EL (cell line): ENCODE measurements around the gene MAP2K5.

Experiments
- DNase-seq: peaks from one replicate; pipeline ENCODE4 v3.0.0-alpha.2; 2016

Gene MAP2K5

DNA sequence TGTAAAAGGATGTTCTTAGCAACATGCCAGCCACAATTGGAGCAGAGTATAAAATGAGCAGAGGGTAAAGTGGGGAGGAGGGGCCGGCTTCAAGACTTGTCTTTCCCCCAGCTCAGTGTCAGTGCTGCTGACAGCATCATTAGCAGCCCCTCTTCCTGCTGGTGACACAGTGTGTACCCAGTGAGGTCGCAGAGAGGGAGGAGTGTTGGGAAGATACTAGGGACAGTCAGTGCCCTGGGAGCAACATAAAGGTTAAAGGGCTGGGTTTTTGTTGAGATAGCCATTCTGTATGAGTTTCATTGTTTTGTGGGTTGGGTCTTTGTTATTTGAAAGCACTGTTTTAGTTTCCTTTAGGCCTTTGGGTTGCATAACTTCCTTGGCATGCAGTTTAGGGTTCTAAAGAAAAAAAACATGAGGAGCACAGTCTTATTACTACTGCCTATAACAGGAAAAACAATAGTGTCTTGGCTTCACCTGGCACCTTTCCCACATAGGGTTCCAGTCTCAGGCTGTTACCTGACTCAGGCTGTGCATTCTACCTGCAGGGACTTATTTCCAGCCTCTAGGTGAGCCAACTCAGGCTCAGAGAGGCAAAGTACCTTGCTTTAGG lies 188.7 kb downstream of the MAP2K5 start:
- no peak for DNase-seq

- no peak for DNase-seq
Measured at GRCh38 chr15:67732164-67732563, 189.7 kb downstream of the MAP2K5 start.

DNA sequence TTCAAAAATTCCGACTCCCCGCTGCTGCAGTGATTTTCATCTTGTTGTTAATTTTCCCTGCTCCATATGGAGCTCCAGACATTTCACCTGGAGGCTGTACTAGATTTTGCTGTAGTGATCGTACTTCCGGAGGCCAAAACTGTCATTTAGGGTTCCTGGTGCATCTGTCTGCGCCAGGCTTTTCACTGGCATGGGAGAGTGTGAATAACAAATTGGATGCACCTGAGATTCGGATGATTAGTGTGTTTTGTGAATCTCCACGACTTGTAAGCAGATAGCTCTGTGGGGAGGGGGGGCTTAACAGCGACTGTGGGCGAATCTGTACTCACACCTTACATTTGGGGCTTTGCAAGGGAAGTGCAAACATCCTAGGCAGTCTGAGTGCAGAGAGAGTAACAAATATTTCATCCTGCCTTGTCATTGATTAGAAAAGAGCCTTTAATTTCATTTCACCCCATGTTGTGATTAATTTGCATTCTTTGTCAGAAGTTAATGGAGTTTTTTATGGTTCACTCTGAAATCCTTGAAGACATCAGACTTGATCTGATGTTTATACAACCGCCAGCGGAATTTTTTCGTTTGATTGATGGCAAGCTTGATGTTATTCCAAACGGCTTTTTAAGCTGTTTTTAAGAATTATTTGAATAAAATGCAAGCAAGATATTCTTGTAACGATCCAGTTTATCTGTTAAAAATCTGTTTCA lies 190.3 kb downstream of the MAP2K5 start:
- DNase-seq = no peak

DNA sequence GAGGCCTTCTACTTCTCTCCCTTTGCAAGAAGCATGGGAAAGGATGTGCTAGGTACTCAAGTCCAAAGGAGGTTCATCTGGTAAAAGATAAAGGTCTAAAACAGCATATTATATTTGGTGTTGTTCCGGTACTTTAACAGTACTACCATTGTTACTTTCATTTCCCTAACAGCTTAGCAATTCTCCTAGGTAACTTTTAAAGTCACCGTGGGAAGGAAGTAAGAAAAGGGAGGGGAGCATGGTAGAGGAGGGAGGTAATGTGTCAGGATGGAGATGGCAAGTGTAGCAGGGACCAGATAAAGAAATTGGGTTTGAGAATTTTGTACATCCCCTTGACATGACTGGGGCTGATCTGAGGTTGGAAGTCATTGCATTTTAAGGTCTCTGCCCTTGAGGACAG lies 193.4 kb downstream of the MAP2K5 start:
- DNase-seq = no peak

- DNase-seq = no peak
Measured at GRCh38 chr15:67736810-67737209, 194.3 kb downstream of the MAP2K5 start.

- DNase-seq = no peak
Measured at GRCh38 chr15:67738056-67738455, 195.6 kb downstream of the MAP2K5 start.

DNA sequence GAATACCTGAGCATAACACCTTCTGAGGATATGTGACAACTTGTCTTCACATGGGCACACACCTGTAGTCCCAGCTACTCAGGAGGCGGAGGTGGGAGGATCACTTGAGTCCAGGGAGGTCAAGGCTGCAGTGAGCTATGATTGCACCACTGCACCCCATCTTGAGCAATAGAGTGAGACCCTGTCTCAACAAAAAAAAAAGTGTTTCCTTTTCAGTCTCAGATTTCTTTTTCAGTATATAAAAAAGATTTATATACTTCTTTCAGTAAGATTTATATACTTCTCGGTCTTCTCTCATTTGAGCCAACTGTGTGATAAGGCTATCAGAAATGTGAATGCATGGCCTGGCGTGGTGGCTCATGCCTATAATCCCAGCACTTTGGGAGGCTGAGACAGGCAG lies 197.9 kb downstream of the MAP2K5 start:
- DNase-seq = no peak

DNA sequence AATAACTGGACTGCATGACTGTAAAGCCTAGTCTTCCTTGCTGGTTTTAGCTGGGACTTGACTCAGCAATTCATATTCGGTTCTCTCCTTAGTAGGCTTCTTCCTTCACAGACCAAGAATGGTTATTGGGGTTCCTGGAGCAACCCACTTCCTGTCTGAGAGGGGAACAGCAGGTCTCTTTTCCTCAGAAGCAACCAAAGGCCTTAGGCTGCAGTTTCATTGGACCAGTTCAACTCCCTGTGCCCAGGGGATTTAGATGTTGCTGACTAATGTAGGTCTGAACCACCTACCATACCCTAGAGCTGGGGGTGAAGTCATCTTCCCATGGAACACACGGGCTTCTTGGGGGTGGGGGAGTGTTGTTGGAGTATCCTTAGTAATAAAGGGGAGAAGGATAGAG lies 198.8 kb downstream of the MAP2K5 start:
- DNase-seq = peak; percentile 15

DNA sequence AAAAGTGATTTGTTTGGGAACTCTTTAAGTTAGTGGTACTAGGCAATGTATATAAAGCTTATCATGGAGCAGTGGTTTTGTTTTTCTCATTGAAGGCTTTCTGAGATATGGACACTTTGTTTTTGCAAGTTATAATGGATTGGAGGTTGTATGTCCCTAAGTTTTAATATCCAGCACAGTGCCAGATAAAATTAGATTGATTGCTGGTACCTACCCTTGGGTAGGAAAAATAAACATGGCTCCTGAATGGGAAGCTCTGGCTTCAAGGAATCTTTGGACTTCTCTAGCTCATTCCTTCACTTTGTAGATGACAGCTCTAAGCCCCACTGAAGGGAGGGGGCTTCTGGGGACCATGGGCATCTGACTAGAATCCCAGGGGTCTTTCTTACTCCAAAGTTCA lies 201.1 kb downstream of the MAP2K5 start:
- DNase-seq = no peak

DNA sequence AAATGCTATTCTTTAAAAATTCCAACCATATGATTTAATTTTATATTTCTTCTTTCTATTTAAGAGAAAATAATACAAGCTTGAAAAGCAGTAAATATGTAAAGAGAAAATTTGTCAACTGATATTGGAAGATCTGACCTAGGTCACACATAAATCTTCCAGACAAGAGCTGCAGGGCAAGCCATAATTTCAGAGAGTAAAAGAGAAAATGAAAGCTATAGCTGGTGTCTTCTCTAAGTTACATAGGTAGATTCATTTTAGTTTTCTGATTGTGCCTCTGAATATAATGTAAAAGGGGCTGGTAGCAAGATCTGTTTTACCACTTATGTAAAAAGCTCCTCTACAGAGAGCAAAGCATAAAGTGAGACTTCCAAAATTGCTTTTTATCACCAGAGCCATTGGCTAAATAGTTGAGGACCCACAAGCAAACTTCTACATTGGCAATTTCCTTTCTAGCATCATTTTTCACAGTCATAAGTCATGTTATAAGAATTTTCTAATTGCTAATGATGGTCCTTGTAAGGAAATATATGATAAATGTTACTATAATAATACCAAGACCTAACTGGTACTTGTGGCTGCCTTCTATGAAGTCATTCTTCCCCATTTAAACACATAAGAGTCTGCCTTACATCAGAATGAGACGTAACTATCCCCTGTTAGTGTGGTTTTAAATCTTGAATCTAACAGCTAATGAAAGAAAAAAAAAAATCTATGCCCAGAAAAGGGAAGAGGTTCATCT lies 202.0 kb downstream of the MAP2K5 start:
- DNase-seq = no peak

DNA sequence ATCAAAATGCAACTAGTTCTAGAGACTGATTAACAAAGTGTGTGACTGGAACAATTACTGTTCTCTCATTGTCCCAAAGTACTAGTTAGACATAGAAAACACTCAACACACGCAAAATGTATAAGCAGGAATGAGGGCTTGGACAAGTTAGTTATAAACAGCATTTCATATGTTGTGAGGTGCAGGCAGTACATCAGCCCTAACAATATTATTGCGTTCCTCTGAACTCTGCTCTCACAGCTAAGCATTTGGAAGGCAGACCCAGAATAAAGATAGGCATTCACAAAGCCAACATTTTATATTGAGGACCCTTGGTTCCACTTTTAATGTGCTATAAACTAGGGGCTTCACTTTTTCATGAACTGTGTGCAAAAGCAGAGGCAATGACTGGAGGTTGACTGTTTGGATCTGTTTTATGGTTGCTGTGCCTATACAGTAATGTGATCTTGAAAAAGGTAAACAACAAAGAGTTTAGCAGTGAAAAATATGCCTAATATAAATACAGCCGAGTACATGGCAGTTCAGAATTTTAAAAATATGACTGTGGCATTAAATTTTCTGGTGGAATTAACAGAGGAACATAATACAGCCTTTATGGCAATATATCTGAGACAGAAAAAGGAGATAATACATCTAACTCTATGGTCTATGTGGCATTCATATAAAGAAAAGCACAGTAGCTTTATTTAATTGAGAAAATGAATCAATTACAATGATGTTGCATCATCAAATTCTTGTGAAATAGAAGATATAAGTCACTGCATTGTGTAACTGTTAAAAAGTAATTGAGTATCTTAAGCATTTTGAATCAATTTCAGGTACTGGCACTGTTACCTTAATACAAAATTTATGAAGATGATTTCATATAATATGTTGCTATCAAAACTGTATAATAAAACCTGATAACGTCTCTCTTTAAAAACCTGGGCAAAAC lies 202.8 kb downstream of the MAP2K5 start:
- DNase-seq = no peak

DNA sequence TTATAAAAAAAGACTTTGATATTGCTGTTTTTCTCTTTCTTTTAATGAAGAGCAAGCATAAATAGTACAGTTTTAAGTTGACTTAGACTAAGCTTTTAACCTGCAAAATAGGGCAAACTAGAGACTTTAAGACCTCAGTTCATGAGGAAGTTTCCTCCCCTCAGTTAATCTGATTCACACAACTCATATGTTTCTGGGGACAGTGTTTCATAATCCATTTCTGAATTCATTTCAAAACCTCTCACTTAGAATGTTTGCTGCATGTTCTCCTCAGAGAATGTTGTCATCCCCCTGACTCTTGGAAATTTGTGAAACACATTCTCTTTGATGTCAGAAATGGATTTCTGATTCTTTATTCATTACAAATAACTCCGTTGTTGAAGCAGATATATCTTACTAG lies 203.5 kb downstream of the MAP2K5 start:
- DNase-seq = peak; percentile 2

GRCh38 chr15:67746450-67746849 lies 203.9 kb downstream of the MAP2K5 start:
- DNase-seq = no peak

- DNase-seq = no peak
Measured at GRCh38 chr15:67747921-67748320, 205.4 kb downstream of the MAP2K5 start.

DNA sequence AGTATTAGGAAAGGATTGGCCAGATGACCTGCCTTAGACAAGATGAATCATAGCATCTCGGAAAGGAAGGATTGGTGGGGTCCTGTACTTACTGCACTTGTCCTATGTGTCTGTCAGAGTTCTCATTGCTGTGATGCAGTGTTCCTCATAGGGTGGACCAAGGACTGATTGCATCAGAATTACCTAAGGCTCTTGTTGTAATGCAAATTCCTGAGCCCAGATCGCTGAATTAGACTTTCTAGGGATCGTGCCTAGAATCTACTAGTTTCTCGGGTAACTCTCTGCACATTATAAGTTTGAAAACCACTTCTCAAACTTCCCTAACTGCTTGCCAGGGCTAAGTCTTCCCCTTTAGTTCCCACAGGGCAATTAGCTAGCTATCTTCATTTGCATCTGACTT lies 207.9 kb downstream of the MAP2K5 start:
- no peak for DNase-seq

- no peak for DNase-seq
Measured at GRCh38 chr15:67753891-67754290, 211.4 kb downstream of the MAP2K5 start.

- no peak for DNase-seq
Measured at GRCh38 chr15:67755264-67755663, 212.8 kb downstream of the MAP2K5 start.

DNA sequence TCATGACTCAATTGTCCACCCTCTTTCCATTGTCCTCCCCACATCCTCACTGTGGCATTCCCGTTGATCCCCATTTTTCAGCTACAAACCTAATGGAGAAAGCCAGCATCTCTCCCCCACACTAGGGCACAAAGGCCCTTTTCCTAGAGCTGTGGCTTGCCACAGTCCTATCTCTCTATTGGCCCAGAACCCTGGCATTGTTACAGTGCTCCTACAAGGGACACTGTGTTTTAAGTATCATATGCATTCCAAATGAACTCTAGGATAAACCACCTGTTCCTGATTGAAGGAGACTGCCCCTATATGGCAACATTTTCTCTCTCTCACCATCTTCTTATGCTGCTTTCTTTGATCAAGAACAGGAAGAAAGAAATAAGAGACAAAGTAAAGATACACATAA lies 213.4 kb downstream of the MAP2K5 start:
- DNase-seq = no peak

GRCh38 chr15:67758619-67759300 lies 216.3 kb downstream of the MAP2K5 start:
- no peak for DNase-seq

- no peak for DNase-seq
Measured at GRCh38 chr15:67760901-67761300, 218.4 kb downstream of the MAP2K5 start.

DNA sequence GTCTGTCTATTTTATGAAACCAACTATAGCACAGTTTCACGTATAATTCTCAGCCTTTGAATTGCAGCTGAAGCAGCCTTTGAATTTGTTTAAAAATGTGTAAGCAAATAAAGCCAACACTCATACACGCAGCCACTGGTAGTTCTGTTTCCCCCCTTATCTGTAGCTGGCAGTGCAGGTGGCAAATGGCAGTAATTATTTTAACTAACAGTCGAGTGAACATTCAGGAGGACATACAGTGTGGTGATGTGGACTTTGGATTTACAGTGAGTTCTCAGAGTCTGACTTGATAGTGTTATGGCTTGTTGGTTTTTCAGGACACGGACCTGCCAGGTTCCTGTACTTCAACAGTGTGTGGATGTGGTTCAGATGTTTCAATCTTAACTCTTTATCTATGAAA lies 218.8 kb downstream of the MAP2K5 start:
- no peak for DNase-seq

- DNase-seq = peak; percentile 3
Measured at GRCh38 chr15:67762610-67763368, 220.3 kb downstream of the MAP2K5 start.
